Prostate gland (tissue), 2 donors: Measurements from ENCODE around the gene LAMA2.

Experiments
- CTCF ChIP-seq, 4 experiments: fragments of 200-600 bp in 2 of 4; fragments of 450-650 bp in 2 of 4; sonication (generic) in 2 of 4; IDR thresholded peaks; 1 replicate in 3 of 4; 2 replicates in 1 of 4; pipeline ENCODE4 v1.5.1; 2016 to 2019; ENCODE audit warnings: antibody characterized with exemption in 4 of 4, mild to moderate bottlenecking in 2 of 4, moderate library complexity in 2 of 4
- POLR2A ChIP-seq: fragments of 450-650 bp; IDR thresholded peaks from one replicate; pipeline ENCODE4 v1.6.1; 2016; ENCODE audit warnings: antibody characterized with exemption, mild to moderate bottlenecking
- POLR2AphosphoS5 ChIP-seq: sonication (generic); formaldehyde crosslinking; IDR thresholded peaks from one replicate; pipeline ENCODE4 v1.6.1; 2017; ENCODE audit warnings: antibody characterized with exemption

GRCh38 chr6:129105035-129105434 lies 222.1 kb downstream of the LAMA2 start:
- TF ChIP-seq CTCF (IDR thresholded peaks at IDR 0.05) (no peak), POLR2A (no peak), POLR2AphosphoS5 (no peak)
